HepG2 (cell line): ENCODE data around the gene ZNF385B. TPM values are rescaled to one million over a fixed set of nuclear protein-coding genes. Genes with fewer than 3 reads are reported as not detected.

Experiments used
- ATAC-seq: fragments of 200-7000 bp; cut with Tn5 transposase; 3 replicates; pipeline ENCODE4 v1.9.1; 2020; ENCODE audit warnings: mild to moderate bottlenecking, moderate library complexity
- BruUV-seq: library from RNA; stranded (reverse); fragments of 400-500 nt; replicated peaks from 2 replicates; lab custom pipeline; 2021; lab: Mats Ljungman, UMichigan
- CTCF ChIA-PET: fragments of 300-600 bp; formaldehyde crosslinking; extraction: SDS; loops from one replicate; lab custom pipeline; 2021; ENCODE audit warnings: low total read pairs, inconsistent platforms, low intra/inter-chr PET ratio; lab: Yijun Ruan, JAX
- POLR2A ChIA-PET: fragments of 350-600 bp; sonication (Branson Sonifier 250); formaldehyde crosslinking; loops from one replicate; lab custom pipeline; 2020; ENCODE audit warnings: antibody characterized with exemption, inconsistent platforms; lab: Yijun Ruan, JAX
- DNase-seq: peaks from one replicate; pipeline ENCODE4 v3.0.0-alpha.2; 2015; ENCODE audit warnings: low spot score
- FAIRE-seq: peaks from 3 replicates; lab custom pipeline; 2011; peaks lifted over from hg19 to GRCh38; lab: Jason Lieb, UNC
- H2AFZ ChIP-seq: one replicate; pipeline ENCODE4 v1.6.1; 2011; ENCODE audit warnings: low read length, inconsistent platforms
- H3K27ac ChIP-seq: fragments of 300-600 bp; 3 replicates; pipeline ENCODE4 v1.8.0; 2011; ENCODE audit warnings: mixed run types, mild to moderate bottlenecking, mixed read lengths, low read length, inconsistent platforms; ENCODE audit not compliant: insufficient read depth; ENCODE audit errors: extremely low read length
- H3K27me3 ChIP-seq, 2 experiments: fragments of 200-600 bp in 1 of 2; 2 replicates in 1 of 2; 3 replicates in 1 of 2; pipeline versions ENCODE4 v1.6.0 to v1.8.0; 2011; ENCODE audit warnings: low read length in 2 of 2, mild to moderate bottlenecking in 2 of 2, moderate library complexity in 2 of 2, inconsistent platforms in 1 of 2; ENCODE audit not compliant: insufficient read depth in 2 of 2, control insufficient read depth in 1 of 2
- H3K36me3 ChIP-seq, 2 experiments: fragments of 200-600 bp in 1 of 2; replicated peaks in 1 of 2; 2 replicates in 1 of 2; 3 replicates in 1 of 2; pipeline versions ENCODE4 v1.5.1 to v1.8.0; 2011; ENCODE audit warnings: low read length in 2 of 2, inconsistent platforms in 1 of 2; ENCODE audit not compliant: insufficient read depth in 2 of 2, control insufficient read depth in 1 of 2
- H3K4me1 ChIP-seq: 2 replicates; pipeline ENCODE4 v1.5.1; 2012; ENCODE audit warnings: low read length, inconsistent platforms; ENCODE audit not compliant: insufficient read depth
- H3K4me2 ChIP-seq: 2 replicates; pipeline ENCODE4 v1.6.0; 2011; ENCODE audit warnings: low read depth, low read length, inconsistent platforms
- H3K4me3 ChIP-seq, 3 experiments: fragments of 200-600 bp in 1 of 3; sonication (generic), shearing (Covaris generic) in 1 of 3; replicated peaks in 1 of 3; 2 replicates each; pipeline ENCODE4 v1.5.1; 2011 to 2016; ENCODE audit warnings: low read length in 3 of 3, inconsistent platforms in 2 of 3, low read depth in 2 of 3, mild to moderate bottlenecking in 2 of 3, control low read depth in 1 of 3, mixed read lengths in 1 of 3; ENCODE audit not compliant: insufficient read depth in 1 of 3
- H3K79me2 ChIP-seq: one replicate; pipeline ENCODE4 v1.6.1; 2011; ENCODE audit warnings: low read length, inconsistent platforms; ENCODE audit not compliant: insufficient read depth
- H3K9ac ChIP-seq: 2 replicates; pipeline ENCODE4 v1.6.0; 2011; ENCODE audit warnings: mild to moderate bottlenecking, low read depth, low read length, inconsistent platforms; ENCODE audit not compliant: insufficient read depth
- H3K9me3 ChIP-seq: 2 replicates; pipeline ENCODE4 v1.5.1; 2012; ENCODE audit warnings: mild to moderate bottlenecking, low read length
- H4K20me1 ChIP-seq: 2 replicates; pipeline ENCODE4 v1.6.0; 2011; ENCODE audit warnings: inconsistent platforms, mild to moderate bottlenecking, low read length, moderate library complexity; ENCODE audit not compliant: insufficient read depth
- CBX2 ChIP-seq, 2 experiments: fragments of 200-600 bp in 1 of 2; sonication (generic); formaldehyde crosslinking in 1 of 2; IDR thresholded peaks; 2 replicates each; pipeline versions ENCODE4 v1.7.0 to v1.8.1; 2018 to 2022; ENCODE audit warnings: low read depth in 2 of 2, low read length in 1 of 2, mild to moderate bottlenecking in 1 of 2, missing genetic modification reagents in 1 of 2
- CEBPG ChIP-seq: IDR thresholded peaks from 2 replicates; pipeline ENCODE4 v1.6.1; 2016
- FOXJ3 ChIP-seq: sonication (generic); formaldehyde crosslinking; IDR thresholded peaks from 2 replicates; pipeline ENCODE4 v1.4.0; 2020; ENCODE audit warnings: missing genetic modification reagents, mild to moderate bottlenecking, borderline replicate concordance
- SETDB1 ChIP-seq: sonication (generic); formaldehyde crosslinking; IDR thresholded peaks from 2 replicates; pipeline ENCODE4 v1.5.1; 2020; ENCODE audit warnings: missing genetic modification reagents, mild to moderate bottlenecking, borderline replicate concordance
- ZNF136 ChIP-seq: sonication (generic); formaldehyde crosslinking; IDR thresholded peaks from 2 replicates; pipeline ENCODE4 v1.8.1; 2022; ENCODE audit warnings: low read depth, mild to moderate bottlenecking, moderate library complexity, missing genetic modification reagents
- ZNF225 ChIP-seq: sonication (generic); formaldehyde crosslinking; IDR thresholded peaks from 2 replicates; pipeline ENCODE4 v1.4.0; 2020; ENCODE audit warnings: mild to moderate bottlenecking, missing genetic modification reagents
- ZNF781 ChIP-seq: sonication (generic); formaldehyde crosslinking; IDR thresholded peaks from 2 replicates; pipeline ENCODE4 v1.5.1; 2020; ENCODE audit warnings: borderline replicate concordance, mild to moderate bottlenecking, missing genetic modification reagents; ENCODE audit errors: not compliant biosample characterization
- WGBS: methylation state at CpG from one replicate; pipeline ENCODE4 v1.1.6; 2017; ENCODE audit warnings: low lambda C conversion rate; 5-methylcytosine and 5-hydroxymethylcytosine counted together
- in situ Hi-C: cut with HindIII; loops from 2 replicates; pipeline ENCODE4 v1.10.0; 2017; ENCODE audit warnings: low pct_unique_long_range_greater_than_20kb; ENCODE audit not compliant: extremely low pct_ligation_motif_present
- intact Hi-C: fragments of 100-400 bp; cut with micrococcal nuclease; formaldehyde crosslinking; loops from one replicate; pipeline ENCODE4 v1.10.0; 2022; ENCODE audit not compliant: unreplicated experiment
- polyA plus RNA-seq, 8 experiments: library from polyadenylated mRNA; depleted of rRNA in 3 of 8; stranded (reverse) in 7 of 8; unstranded in 1 of 8; fragments of >200 nt; fragmentation: Illumina TruSeq in 4 of 8; extraction: Trizol in 4 of 8; gene quantifications; 2 replicates each; pipeline versions ENCODE4 v1.2.1 to v1.2.3, GENCODE V29; 2011 to 2016; ENCODE audit warnings: low read depth in 4 of 8, missing spikeins in 1 of 8, mixed read lengths in 1 of 8; ENCODE audit not compliant: insufficient read depth in 1 of 8
- total RNA-seq, 5 experiments: library from RNA; depleted of rRNA; stranded (reverse); fragments of >200 nt; fragmentation: Illumina TruSeq; extraction: Trizol; gene quantifications; 2 replicates each; pipeline ENCODE4 v1.2.3, GENCODE V29; 2016; ENCODE audit warnings: low read depth in 1 of 5
- TF ChIP-seq, protein P1 (sequence below): sonication (generic); formaldehyde crosslinking; conservative IDR thresholded peaks from 2 replicates; pipeline ENCODE4 v1.4.0; 2020; ENCODE audit warnings: missing genetic modification reagents
- TF ChIP-seq, protein P2 (sequence below): sonication (generic); formaldehyde crosslinking; conservative IDR thresholded peaks from 2 replicates; pipeline ENCODE4 v1.8.0; 2022; ENCODE audit warnings: mild to moderate bottlenecking, moderate library complexity, missing genetic modification reagents

The ZNF385B gene
- total and polyA plus RNA-seq, 2 of the 13 experiments (the other 11 are each of a cell fraction or from before 2014, with no cell fraction given), result 3.3 to 6.7 TPM

DNA sequence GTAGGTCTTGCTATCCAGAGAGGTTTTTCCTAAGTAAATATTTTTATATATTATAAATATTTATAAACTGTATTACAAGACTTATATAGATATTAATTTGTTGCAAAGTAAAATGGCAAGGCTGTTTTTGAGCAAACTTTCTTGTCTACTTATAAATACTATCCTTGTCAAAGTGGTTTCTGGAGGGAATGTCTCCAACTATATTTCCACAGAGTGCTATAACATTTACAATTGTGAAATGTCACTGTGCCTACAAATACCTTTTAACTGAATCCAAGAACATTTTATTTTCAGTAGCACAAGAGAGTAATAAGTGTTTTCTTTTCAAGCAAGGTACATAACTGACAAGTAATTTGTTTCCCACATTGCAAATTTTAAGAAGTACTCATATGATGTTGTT, 256.8 kb downstream of the ZNF385B start (continued):
- TF ChIP-seq, protein P1, sequence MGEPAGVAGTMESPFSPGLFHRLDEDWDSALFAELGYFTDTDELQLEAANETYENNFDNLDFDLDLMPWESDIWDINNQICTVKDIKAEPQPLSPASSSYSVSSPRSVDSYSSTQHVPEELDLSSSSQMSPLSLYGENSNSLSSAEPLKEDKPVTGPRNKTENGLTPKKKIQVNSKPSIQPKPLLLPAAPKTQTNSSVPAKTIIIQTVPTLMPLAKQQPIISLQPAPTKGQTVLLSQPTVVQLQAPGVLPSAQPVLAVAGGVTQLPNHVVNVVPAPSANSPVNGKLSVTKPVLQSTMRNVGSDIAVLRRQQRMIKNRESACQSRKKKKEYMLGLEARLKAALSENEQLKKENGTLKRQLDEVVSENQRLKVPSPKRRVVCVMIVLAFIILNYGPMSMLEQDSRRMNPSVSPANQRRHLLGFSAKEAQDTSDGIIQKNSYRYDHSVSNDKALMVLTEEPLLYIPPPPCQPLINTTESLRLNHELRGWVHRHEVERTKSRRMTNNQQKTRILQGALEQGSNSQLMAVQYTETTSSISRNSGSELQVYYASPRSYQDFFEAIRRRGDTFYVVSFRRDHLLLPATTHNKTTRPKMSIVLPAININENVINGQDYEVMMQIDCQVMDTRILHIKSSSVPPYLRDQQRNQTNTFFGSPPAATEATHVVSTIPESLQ (CRISPR knock-in tag), result no peak
- TF ChIP-seq SETDB1 (CRISPR knock-in tag), result no peak

DNA sequence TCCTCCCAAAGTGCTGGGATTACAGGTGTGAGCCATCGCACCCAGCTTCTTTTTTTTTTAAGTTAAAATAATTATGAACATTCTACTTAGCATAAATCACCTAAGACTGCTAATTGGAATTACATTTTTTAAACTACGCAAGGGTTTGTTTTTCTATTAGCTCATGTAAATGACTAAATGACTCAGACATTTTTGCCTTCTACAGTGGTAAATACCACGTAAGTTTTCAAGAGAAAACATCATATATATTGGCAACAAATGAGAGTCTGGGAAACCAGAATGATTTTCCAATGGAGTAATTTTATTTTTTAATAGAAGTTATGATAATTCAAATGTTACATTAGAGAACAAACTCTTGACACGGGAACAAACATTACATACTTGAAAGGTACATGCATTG, 259.0 kb downstream of the ZNF385B start:
- no peak for DNase-seq
- no peak for ATAC-seq
- no TSS peak for BruUV-seq
- Histone ChIP-seq H3K27me3 (no peaks in the 10 kb centered on the region), H3K27ac (no peak overlapping the region), H3K4me2 (no peak overlapping the region), H4K20me1 (no peaks in the 10 kb centered on the region), H3K4me3 (no peak overlapping the region), H3K9ac (no peak overlapping the region), H3K79me2 (no peaks in the 10 kb centered on the region), H3K36me3 (no peaks in the 10 kb centered on the region), H2AFZ (no peak overlapping the region), H3K9me3 (no peaks in the 10 kb centered on the region), H3K4me1 (no peaks in the 10 kb centered on the region)
- intact Hi-C loops (no loop called here), in situ Hi-C loops (no loop called here)
- ChIA-PET CTCF (no interaction called here), POLR2A (no interaction called here)
- 77% methylated on average over 4 of the region's 4 CpGs for WGBS
- FAIRE-seq, result no peak
- TF ChIP-seq CBX2 (IDR thresholded peaks at IDR 0.05; ENCODE audit: low read depth, low read length) (no peak), CBX2 (CRISPR knock-in tag; IDR thresholded peaks at IDR 0.05; ENCODE audit: low read depth) (no peak), ZNF136 (no peak), CEBPG (CRISPR knock-in tag) (no peak), ZNF225 (no peak), ZNF781 (CRISPR knock-in tag) (no peak), FOXJ3 (CRISPR knock-in tag) (no peak), SETDB1 (CRISPR knock-in tag) (no peak)
- TF ChIP-seq, protein P2, sequence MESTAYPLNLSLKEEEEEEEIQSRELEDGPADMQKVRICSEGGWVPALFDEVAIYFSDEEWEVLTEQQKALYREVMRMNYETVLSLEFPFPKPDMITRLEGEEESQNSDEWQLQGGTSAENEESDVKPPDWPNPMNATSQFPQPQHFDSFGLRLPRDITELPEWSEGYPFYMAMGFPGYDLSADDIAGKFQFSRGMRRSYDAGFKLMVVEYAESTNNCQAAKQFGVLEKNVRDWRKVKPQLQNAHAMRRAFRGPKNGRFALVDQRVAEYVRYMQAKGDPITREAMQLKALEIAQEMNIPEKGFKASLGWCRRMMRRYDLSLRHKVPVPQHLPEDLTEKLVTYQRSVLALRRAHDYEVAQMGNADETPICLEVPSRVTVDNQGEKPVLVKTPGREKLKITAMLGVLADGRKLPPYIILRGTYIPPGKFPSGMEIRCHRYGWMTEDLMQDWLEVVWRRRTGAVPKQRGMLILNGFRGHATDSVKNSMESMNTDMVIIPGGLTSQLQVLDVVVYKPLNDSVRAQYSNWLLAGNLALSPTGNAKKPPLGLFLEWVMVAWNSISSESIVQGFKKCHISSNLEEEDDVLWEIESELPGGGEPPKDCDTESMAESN (CRISPR knock-in tag), result no peak
